IMR-90 (cell line): ENCODE results near the gene DCAF10. TPM values are rescaled to one million over a fixed set of nuclear protein-coding genes. Genes with fewer than 3 reads are reported as not detected.

Experiments used
- ATAC-seq: fragments of 200-7000 bp; cut with Tn5 transposase; 2 replicates; pipeline ENCODE4 v1.9.1; 2020; ENCODE audit warnings: low read depth, mild to moderate bottlenecking, moderate library complexity
- BruUV-seq: library from RNA; stranded (reverse); fragments of 400-500 nt; replicated peaks from 2 replicates; lab custom pipeline; 2021; lab: Mats Ljungman, UMichigan
- CTCF ChIA-PET: fragments of 300-600 bp; formaldehyde crosslinking; extraction: SDS; loops from one replicate; lab custom pipeline; 2021; ENCODE audit warnings: antibody characterized with exemption; lab: Yijun Ruan, JAX
- POLR2A ChIA-PET: fragments of 300-600 bp; sonication (Branson Sonifier 250); formaldehyde crosslinking; loops from one replicate; lab custom pipeline; 2022; ENCODE audit warnings: antibody characterized with exemption; ENCODE audit not compliant: unreplicated experiment; lab: Charles Lee
- DNase-seq: peaks from one replicate; pipeline ENCODE4 v3.0.0; 2013
- H2AFZ ChIP-seq: replicated peaks from 2 replicates; pipeline ENCODE3; 2013; ENCODE audit warnings: low read length, mild to moderate bottlenecking; ENCODE audit not compliant: poor library complexity
- H2AK5ac ChIP-seq: 2 replicates; pipeline ENCODE4 v1.6.1; 2013; ENCODE audit warnings: low read depth, low read length, inconsistent platforms
- H2AK9ac ChIP-seq: replicated peaks from 2 replicates; pipeline ENCODE3; 2013; ENCODE audit warnings: mild to moderate bottlenecking, low read depth, low read length, moderate library complexity; ENCODE audit not compliant: poor library complexity
- H2BK120ac ChIP-seq: 2 replicates; pipeline ENCODE4 v1.6.1; 2013; ENCODE audit warnings: low read depth, low read length, inconsistent platforms
- H2BK15ac ChIP-seq: 3 replicates; pipeline ENCODE4 v1.6.1; 2013; ENCODE audit warnings: low read depth, low read length, inconsistent platforms
- H2BK20ac ChIP-seq: 2 replicates; pipeline ENCODE4 v1.6.1; 2013; ENCODE audit warnings: low read depth, mild to moderate bottlenecking, inconsistent platforms, low read length, moderate library complexity
- H2BK5ac ChIP-seq: 2 replicates; pipeline ENCODE4 v1.6.1; 2013; ENCODE audit warnings: mild to moderate bottlenecking, low read depth, low read length, inconsistent platforms; ENCODE audit not compliant: poor library complexity, severe bottlenecking
- H3K14ac ChIP-seq: replicated peaks from 2 replicates; pipeline ENCODE4 v1.6.1; 2013; ENCODE audit warnings: low read depth, low read length, inconsistent platforms
- H3K18ac ChIP-seq: 2 replicates; pipeline ENCODE4 v1.6.1; 2013; ENCODE audit warnings: low read depth, low read length, control low read depth
- H3K23ac ChIP-seq: 2 replicates; pipeline ENCODE4 v1.6.1; 2013; ENCODE audit warnings: low read depth, low read length, inconsistent platforms
- H3K27ac ChIP-seq: 2 replicates; pipeline ENCODE4 v1.5.1; 2013; ENCODE audit warnings: mild to moderate bottlenecking, control low read depth, low read length; ENCODE audit not compliant: insufficient read depth
- H3K27me3 ChIP-seq: 2 replicates; pipeline ENCODE4 v1.6.1; 2013; ENCODE audit warnings: low read length; ENCODE audit not compliant: control insufficient read depth, insufficient read depth
- H3K36me3 ChIP-seq: 2 replicates; pipeline ENCODE4 v1.6.1; 2013; ENCODE audit warnings: low read length, mixed read lengths; ENCODE audit not compliant: control insufficient read depth, insufficient read depth
- H3K4ac ChIP-seq: 2 replicates; pipeline ENCODE4 v1.6.1; 2013; ENCODE audit warnings: low read depth, low read length, inconsistent platforms
- H3K4me1 ChIP-seq: 2 replicates; pipeline ENCODE4 v1.6.1; 2013; ENCODE audit warnings: low read length, mixed read lengths; ENCODE audit not compliant: control insufficient read depth, insufficient read depth
- H3K4me2 ChIP-seq: 2 replicates; pipeline ENCODE4 v1.6.1; 2013; ENCODE audit warnings: low read depth, mild to moderate bottlenecking, control low read depth, low read length, moderate library complexity
- H3K4me3 ChIP-seq: 2 replicates; pipeline ENCODE4 v1.5.1; 2013; ENCODE audit warnings: low read depth, mild to moderate bottlenecking, control low read depth, low read length, moderate library complexity; ENCODE audit not compliant: insufficient read depth
- H3K56ac ChIP-seq: 2 replicates; pipeline ENCODE4 v1.6.1; 2013; ENCODE audit warnings: low read length, inconsistent platforms; ENCODE audit not compliant: insufficient read depth; ENCODE audit errors: extremely low read depth
- H3K79me1 ChIP-seq, 2 experiments: 2 replicates each; pipeline ENCODE4 v1.6.1; 2013; ENCODE audit warnings: low read length in 2 of 2, inconsistent platforms in 1 of 2, low read depth in 1 of 2
- H3K9ac ChIP-seq: 2 replicates; pipeline ENCODE4 v1.6.1; 2013; ENCODE audit warnings: low read depth, low read length, control low read depth
- H3K9me1 ChIP-seq: 2 replicates; pipeline ENCODE4 v1.6.1; 2013; ENCODE audit warnings: low read length, inconsistent platforms; ENCODE audit not compliant: insufficient read depth
- H3K9me3 ChIP-seq: 2 replicates; pipeline ENCODE4 v1.6.1; 2013; ENCODE audit warnings: low read length; ENCODE audit not compliant: control insufficient read depth, insufficient read depth
- H4K20me1 ChIP-seq: 2 replicates; pipeline ENCODE4 v1.6.1; 2013; ENCODE audit warnings: low read length, inconsistent platforms; ENCODE audit not compliant: insufficient read depth
- H4K5ac ChIP-seq: 2 replicates; pipeline ENCODE4 v1.6.1; 2013; ENCODE audit warnings: mild to moderate bottlenecking, low read depth, low read length, control low read depth
- H4K8ac ChIP-seq, 2 experiments: 2 replicates each; pipeline ENCODE4 v1.6.1; 2013; ENCODE audit warnings: low read depth in 2 of 2, low read length in 2 of 2, control low read depth in 1 of 2, inconsistent platforms in 1 of 2
- H4K91ac ChIP-seq: 2 replicates; pipeline ENCODE4 v1.6.1; 2013; ENCODE audit warnings: low read depth, low read length, inconsistent platforms; ENCODE audit not compliant: insufficient read depth
- BHLHE40 ChIP-seq: fragments of 150-350 bp; IDR thresholded peaks from 2 replicates; pipeline ENCODE4 v1.6.1; 2016; ENCODE audit warnings: mild to moderate bottlenecking, low read depth, low read length
- CEBPB ChIP-seq: IDR thresholded peaks from 2 replicates; pipeline ENCODE4 v1.6.1; 2012; ENCODE audit warnings: low read depth, low read length, improper control_type of control experiment
- CHD1 ChIP-seq: IDR thresholded peaks from 2 replicates; pipeline ENCODE4 v1.6.1; 2012; ENCODE audit warnings: low read depth, low read length, improper control_type of control experiment
- FOS ChIP-seq: fragments of 150-350 bp; IDR thresholded peaks from 2 replicates; pipeline ENCODE4 v1.6.1; 2016; ENCODE audit warnings: low read depth, low read length
- MAFK ChIP-seq: IDR thresholded peaks from 2 replicates; pipeline ENCODE4 v1.6.1; 2012; ENCODE audit warnings: low read depth, low read length, improper control_type of control experiment
- MAZ ChIP-seq: IDR thresholded peaks from 2 replicates; pipeline ENCODE4 v1.6.1; 2012; ENCODE audit warnings: low read depth, mild to moderate bottlenecking, low read length, improper control_type of control experiment, moderate library complexity, borderline replicate concordance
- MXI1 ChIP-seq: IDR thresholded peaks from 2 replicates; pipeline ENCODE4 v1.6.1; 2012; ENCODE audit warnings: low read depth, mild to moderate bottlenecking, low read length, moderate library complexity, borderline replicate concordance
- NFE2L2 ChIP-seq: fragments of 150-350 bp; IDR thresholded peaks from 2 replicates; pipeline ENCODE4 v1.6.1; 2016; ENCODE audit warnings: low read depth, mild to moderate bottlenecking, low read length
- POLR2A ChIP-seq: IDR thresholded peaks from 2 replicates; pipeline ENCODE4 v1.6.1; 2012; ENCODE audit warnings: mild to moderate bottlenecking, low read depth, low read length
- RAD21 ChIP-seq: IDR thresholded peaks from 2 replicates; pipeline ENCODE4 v1.6.1; 2012; ENCODE audit warnings: low read length, improper control_type of control experiment
- RFX5 ChIP-seq: IDR thresholded peaks from 2 replicates; pipeline ENCODE4 v1.8.0; 2012; ENCODE audit warnings: low read depth, mild to moderate bottlenecking, low read length, moderate library complexity
- SMC3 ChIP-seq: fragments of 150-350 bp; IDR thresholded peaks from 2 replicates; pipeline ENCODE4 v1.6.1; 2016; ENCODE audit warnings: low read depth, mild to moderate bottlenecking, antibody characterized with exemption, low read length, moderate library complexity
- WGBS, 2 experiments: methylation state at CpG; one replicate each; pipeline versions ENCODE4 v1.1.5 to v1.1.7; 2013; ENCODE audit warnings: missing lambda C conversion rate in 2 of 2; ENCODE audit not compliant: insufficient read length in 1 of 2; ENCODE audit errors: extremely low coverage in 2 of 2; 5-methylcytosine and 5-hydroxymethylcytosine counted together
- dilution Hi-C: fragments of 300-500 bp; cut with HindIII; formaldehyde crosslinking; loops from one replicate; pipeline ENCODE4 v1.14.3; 2018; ENCODE audit warnings: low sequenced_read_pairs; ENCODE audit not compliant: unreplicated experiment
- in situ Hi-C: fragments of 300-500 bp; cut with MboI; formaldehyde crosslinking; loops from 3 replicates; pipeline ENCODE4 v1.14.3; 2019; ENCODE audit warnings: low sequenced_read_pairs, inconsistent platforms, mixed read lengths
- intact Hi-C: fragments of 100-400 bp; cut with micrococcal nuclease; formaldehyde crosslinking; loops from 2 replicates; pipeline ENCODE4 v1.10.0; 2022
- polyA plus RNA-seq, 3 experiments: library from polyadenylated mRNA; depleted of rRNA; stranded (reverse); fragments of >200 nt; gene quantifications; 2 replicates each; pipeline ENCODE4 v1.2.3, GENCODE V29; 2012; ENCODE audit warnings: low replicate concordance in 1 of 3
- total RNA-seq: library from RNA; depleted of rRNA; stranded (reverse); fragments of >200 nt; gene quantifications from 2 replicates; pipeline ENCODE4 v1.2.3, GENCODE V29; 2012
- TF ChIP-seq, protein P1 (sequence below): fragments of 150-350 bp; IDR thresholded peaks from 2 replicates; pipeline ENCODE4 v1.6.1; 2016; ENCODE audit warnings: low read depth, mild to moderate bottlenecking, low read length, moderate library complexity, borderline replicate concordance
- TF ChIP-seq, protein P2 (sequence below): fragments of 150-350 bp; IDR thresholded peaks from 2 replicates; pipeline ENCODE4 v1.6.1; 2017; ENCODE audit warnings: mild to moderate bottlenecking, antibody characterized with exemption, low read length, low read depth
- TF ChIP-seq, protein P3 (sequence below): conservative IDR thresholded peaks from 2 replicates; pipeline ENCODE4 v1.5.1; 2012; ENCODE audit warnings: mild to moderate bottlenecking, low read depth, low read length, improper control_type of control experiment

The DCAF10 gene
- total and polyA plus RNA-seq, 2 of the 4 experiments (the other 2 are of a cell fraction): 17.1 to 19.4 TPM

DNA sequence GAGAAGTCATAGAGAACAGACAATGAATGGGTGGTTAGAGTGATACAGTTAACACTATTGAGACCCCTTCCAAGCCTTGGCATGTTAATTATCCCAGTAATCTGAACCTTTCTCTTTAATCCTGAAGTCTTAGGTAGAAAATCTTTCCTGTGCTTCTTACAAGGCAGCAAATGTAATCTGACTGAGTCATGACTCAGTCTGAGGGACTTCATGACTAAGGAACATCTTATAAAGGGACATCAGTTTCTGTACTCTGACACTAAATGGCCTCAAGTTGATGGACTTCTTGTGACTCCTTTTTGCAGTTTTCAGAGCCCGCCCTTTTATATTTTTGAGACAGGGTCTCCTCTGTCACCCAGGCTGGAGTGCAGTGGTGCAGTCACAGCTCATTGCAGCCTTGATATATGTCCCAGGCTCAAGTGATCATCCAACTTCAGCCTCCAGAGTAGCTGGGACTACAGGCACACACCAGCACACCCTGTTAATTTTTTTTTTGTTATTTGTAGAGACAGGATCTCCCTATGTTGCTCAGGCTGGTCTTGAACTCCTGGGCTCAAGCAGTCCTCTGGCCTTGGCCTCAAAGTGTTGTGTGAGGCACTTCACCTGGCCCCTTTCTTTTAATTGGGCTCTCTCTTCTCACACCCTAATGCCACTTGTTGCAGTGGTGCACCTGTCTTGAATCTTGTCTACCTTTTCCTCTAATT is 25.2 kb upstream of the DCAF10 start:
- BruUV-seq: TSS peak; percentile 4
- H3K36me3 ChIP-seq: peaks cover 25% of the 10 kb centered on the region
- H3K9me1 ChIP-seq: peaks cover 9% of the 10 kb centered on the region; the same call in 1 of the 2 replicates
- no peaks in the 10 kb centered on the region for H3K27me3 ChIP-seq
- ChIA-PET CTCF (interaction anchor here (0.6 kb wide), 2 partner anchors 10 to 86 kb away, joined by 3 to 4 read pairs; partner anchors contain the start of gene EXOSC3), POLR2A (no interaction called here)
- intact Hi-C loops: no loop called here
- H2BK20ac ChIP-seq: no peak overlapping the region; the same call in none of the 2 replicates
- peak overlapping the region; percentile 56; the same call in 1 of the 2 replicates for H3K18ac ChIP-seq
- peak overlapping the region; percentile 4; the same call in 1 of the 2 replicates for H2BK120ac ChIP-seq
- H2AFZ ChIP-seq: no peak overlapping the region
- H3K9ac ChIP-seq: no peak overlapping the region
- no peak overlapping the region for H2AK9ac ChIP-seq
- dilution Hi-C loops: no loop called here
- in situ Hi-C loops: loop anchor here (10.0 kb wide), 1 partner anchor 291 kb away; the partner anchor contains the start of gene POLR1E
- peak overlapping the region; percentile 56 for H2BK5ac ChIP-seq
- peaks cover 10 to 23% of the 10 kb centered on the region in 2 experiments for H3K79me1 ChIP-seq
- H3K4me1 ChIP-seq: peaks cover 6% of the 10 kb centered on the region
- H3K56ac ChIP-seq: no peak overlapping the region
- no peak overlapping the region for H3K14ac ChIP-seq
- no peak overlapping the region for H3K23ac ChIP-seq
- peak; percentile 45 for ATAC-seq
- peak; percentile 58 for DNase-seq
- peak overlapping the region; percentile 36; the same call in 1 of the 2 replicates for H3K4me2 ChIP-seq
- no peak overlapping the region for H3K4me3 ChIP-seq
- H2BK15ac ChIP-seq: no peak overlapping the region
- WGBS, 2 experiments: no CpG with 5 or more reads among the region's 1 CpG
- peak overlapping the region; percentile 60; the same call in 1 of the 2 replicates for H4K5ac ChIP-seq
- H3K4ac ChIP-seq: peak overlapping the region; percentile 2; the same call in 1 of the 2 replicates
- TF ChIP-seq MAZ: no peak
- TF ChIP-seq, protein P1, sequence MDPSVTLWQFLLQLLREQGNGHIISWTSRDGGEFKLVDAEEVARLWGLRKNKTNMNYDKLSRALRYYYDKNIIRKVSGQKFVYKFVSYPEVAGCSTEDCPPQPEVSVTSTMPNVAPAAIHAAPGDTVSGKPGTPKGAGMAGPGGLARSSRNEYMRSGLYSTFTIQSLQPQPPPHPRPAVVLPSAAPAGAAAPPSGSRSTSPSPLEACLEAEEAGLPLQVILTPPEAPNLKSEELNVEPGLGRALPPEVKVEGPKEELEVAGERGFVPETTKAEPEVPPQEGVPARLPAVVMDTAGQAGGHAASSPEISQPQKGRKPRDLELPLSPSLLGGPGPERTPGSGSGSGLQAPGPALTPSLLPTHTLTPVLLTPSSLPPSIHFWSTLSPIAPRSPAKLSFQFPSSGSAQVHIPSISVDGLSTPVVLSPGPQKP: no peak
- no peak for TF ChIP-seq BHLHE40
- TF ChIP-seq, protein P2, sequence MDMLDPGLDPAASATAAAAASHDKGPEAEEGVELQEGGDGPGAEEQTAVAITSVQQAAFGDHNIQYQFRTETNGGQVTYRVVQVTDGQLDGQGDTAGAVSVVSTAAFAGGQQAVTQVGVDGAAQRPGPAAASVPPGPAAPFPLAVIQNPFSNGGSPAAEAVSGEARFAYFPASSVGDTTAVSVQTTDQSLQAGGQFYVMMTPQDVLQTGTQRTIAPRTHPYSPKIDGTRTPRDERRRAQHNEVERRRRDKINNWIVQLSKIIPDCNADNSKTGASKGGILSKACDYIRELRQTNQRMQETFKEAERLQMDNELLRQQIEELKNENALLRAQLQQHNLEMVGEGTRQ: no peak
- TF ChIP-seq FOS: no peak
- TF ChIP-seq SMC3: no peak
- no peak for TF ChIP-seq POLR2A
- no peak for TF ChIP-seq CHD1
- TF ChIP-seq MAFK: no peak
- no peak for TF ChIP-seq CEBPB
- TF ChIP-seq RAD21: no peak
- TF ChIP-seq RFX5: no peak
- no peak for TF ChIP-seq NFE2L2
- no peak for TF ChIP-seq MXI1
- TF ChIP-seq, protein P3, sequence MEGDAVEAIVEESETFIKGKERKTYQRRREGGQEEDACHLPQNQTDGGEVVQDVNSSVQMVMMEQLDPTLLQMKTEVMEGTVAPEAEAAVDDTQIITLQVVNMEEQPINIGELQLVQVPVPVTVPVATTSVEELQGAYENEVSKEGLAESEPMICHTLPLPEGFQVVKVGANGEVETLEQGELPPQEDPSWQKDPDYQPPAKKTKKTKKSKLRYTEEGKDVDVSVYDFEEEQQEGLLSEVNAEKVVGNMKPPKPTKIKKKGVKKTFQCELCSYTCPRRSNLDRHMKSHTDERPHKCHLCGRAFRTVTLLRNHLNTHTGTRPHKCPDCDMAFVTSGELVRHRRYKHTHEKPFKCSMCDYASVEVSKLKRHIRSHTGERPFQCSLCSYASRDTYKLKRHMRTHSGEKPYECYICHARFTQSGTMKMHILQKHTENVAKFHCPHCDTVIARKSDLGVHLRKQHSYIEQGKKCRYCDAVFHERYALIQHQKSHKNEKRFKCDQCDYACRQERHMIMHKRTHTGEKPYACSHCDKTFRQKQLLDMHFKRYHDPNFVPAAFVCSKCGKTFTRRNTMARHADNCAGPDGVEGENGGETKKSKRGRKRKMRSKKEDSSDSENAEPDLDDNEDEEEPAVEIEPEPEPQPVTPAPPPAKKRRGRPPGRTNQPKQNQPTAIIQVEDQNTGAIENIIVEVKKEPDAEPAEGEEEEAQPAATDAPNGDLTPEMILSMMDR: no peak
- no peak overlapping the region for H4K91ac ChIP-seq
- H4K20me1 ChIP-seq: no peaks in the 10 kb centered on the region; the same call in 1 of the 2 replicates
- no peaks in the 10 kb centered on the region for H3K9me3 ChIP-seq
- H3K27ac ChIP-seq: no peak overlapping the region
- no peak overlapping the region for H4K8ac ChIP-seq
- no peak overlapping the region for H2AK5ac ChIP-seq
